GM23248 (cell line): ENCODE results near the gene ZNF443.
"Not testable (repeated sequence)": the region's sequence is repeated elsewhere in the genome, so short reads cannot be mapped to it uniquely, and the experiment has no call there.

Experiments used
- EZH2 ChIP-seq: fragments of 200-600 bp; sonication (generic); IDR thresholded peaks from 2 replicates; pipeline ENCODE4 v1.6.1; 2018; ENCODE audit warnings: antibody characterized with exemption, mild to moderate bottlenecking; ENCODE audit not compliant: insufficient read depth, poor library complexity, severe bottlenecking
- EZH2phosphoT487 ChIP-seq: fragments of 200-600 bp; sonication (generic); IDR thresholded peaks from 2 replicates; pipeline ENCODE4 v1.6.1; 2018; ENCODE audit warnings: antibody characterized with exemption, moderate library complexity, mild to moderate bottlenecking, low read depth; ENCODE audit not compliant: insufficient read depth

- not testable (repeated sequence) for TF ChIP-seq EZH2, EZH2phosphoT487
These were observed 26.8 kb upstream of the ZNF443 start for GRCh38 chr19:12467651-12468050.
